GM12878 (cell line): Measurements from ENCODE around the gene OR2AG2.

Source experiments
- CBX5 ChIP-seq: sonication (generic); IDR thresholded peaks from 2 replicates; pipeline ENCODE4 v1.6.1; 2016; ENCODE audit warnings: low read depth, moderate library complexity, mild to moderate bottlenecking, inconsistent platforms
- CHD2 ChIP-seq: IDR thresholded peaks from 2 replicates; pipeline ENCODE4 v1.6.1; 2011; ENCODE audit warnings: low read depth, low read length, improper control_type of control experiment, borderline replicate concordance
- CREM ChIP-seq: IDR thresholded peaks from 2 replicates; pipeline ENCODE4 v1.6.1; 2014; ENCODE audit warnings: antibody characterized with exemption, low read depth
- RAD51 ChIP-seq: fragments of 450-650 bp; IDR thresholded peaks from 2 replicates; pipeline ENCODE4 v1.6.1; 2016; ENCODE audit warnings: moderate library complexity, mild to moderate bottlenecking, inconsistent platforms
- ZNF274 ChIP-seq: IDR thresholded peaks from one replicate; pipeline ENCODE4 v1.8.0; 2011; ENCODE audit not compliant: insufficient read length, insufficient read depth
- TF ChIP-seq, protein P1 (sequence below), 3 experiments: IDR thresholded peaks in 2 of 3; conservative IDR thresholded peaks in 1 of 3; 2 replicates each; pipeline ENCODE4 v1.5.1; 2011; ENCODE audit warnings: low read depth in 3 of 3, low read length in 3 of 3, mild to moderate bottlenecking in 3 of 3, control low read depth in 2 of 3, moderate library complexity in 2 of 3, inconsistent platforms in 1 of 3, mixed read lengths in 1 of 3; ENCODE audit not compliant: control insufficient read depth in 2 of 3, insufficient read depth in 1 of 3; ENCODE audit errors: extremely low read depth in 1 of 3

DNA sequence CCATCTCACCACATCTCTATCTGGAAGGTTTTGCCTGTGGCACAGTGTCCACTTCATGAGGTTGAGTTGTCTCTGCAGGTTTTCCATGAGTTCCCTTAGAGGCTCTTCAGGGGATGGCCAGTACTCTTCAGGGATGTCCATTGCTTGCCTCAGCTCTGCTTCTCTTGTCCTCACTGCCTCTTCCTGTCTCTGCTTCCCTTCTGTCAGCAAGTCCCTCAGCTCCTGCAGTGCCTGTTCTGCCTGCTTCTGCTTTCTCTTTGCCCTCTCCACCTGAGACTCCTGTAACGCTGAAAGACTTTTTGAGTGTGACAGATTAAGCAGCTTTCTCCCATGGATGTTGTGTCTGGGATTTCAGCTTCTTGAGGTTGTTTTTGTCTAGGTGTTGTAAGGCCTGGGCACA lies 50.4 kb downstream of the OR2AG2 start:
- TF ChIP-seq ZNF274 (no peak), RAD51 (no peak), CHD2 (no peak), CBX5 (no peak), CREM (no peak)
- TF ChIP-seq, protein P1, sequence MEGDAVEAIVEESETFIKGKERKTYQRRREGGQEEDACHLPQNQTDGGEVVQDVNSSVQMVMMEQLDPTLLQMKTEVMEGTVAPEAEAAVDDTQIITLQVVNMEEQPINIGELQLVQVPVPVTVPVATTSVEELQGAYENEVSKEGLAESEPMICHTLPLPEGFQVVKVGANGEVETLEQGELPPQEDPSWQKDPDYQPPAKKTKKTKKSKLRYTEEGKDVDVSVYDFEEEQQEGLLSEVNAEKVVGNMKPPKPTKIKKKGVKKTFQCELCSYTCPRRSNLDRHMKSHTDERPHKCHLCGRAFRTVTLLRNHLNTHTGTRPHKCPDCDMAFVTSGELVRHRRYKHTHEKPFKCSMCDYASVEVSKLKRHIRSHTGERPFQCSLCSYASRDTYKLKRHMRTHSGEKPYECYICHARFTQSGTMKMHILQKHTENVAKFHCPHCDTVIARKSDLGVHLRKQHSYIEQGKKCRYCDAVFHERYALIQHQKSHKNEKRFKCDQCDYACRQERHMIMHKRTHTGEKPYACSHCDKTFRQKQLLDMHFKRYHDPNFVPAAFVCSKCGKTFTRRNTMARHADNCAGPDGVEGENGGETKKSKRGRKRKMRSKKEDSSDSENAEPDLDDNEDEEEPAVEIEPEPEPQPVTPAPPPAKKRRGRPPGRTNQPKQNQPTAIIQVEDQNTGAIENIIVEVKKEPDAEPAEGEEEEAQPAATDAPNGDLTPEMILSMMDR (IDR thresholded peaks at IDR 0.05 in 2 of 3, conservative IDR thresholded peaks at IDR 0.05 in 1 of 3; ENCODE audit: control insufficient read depth in 2 of 3, extremely low read depth in 1 of 3, insufficient read depth in 1 of 3, low read depth in 3 of 3, low read length in 3 of 3) = no peak
